Calu3 (cell line): Measurements from ENCODE around the gene GAP43. TPM values are rescaled to one million over a fixed set of nuclear protein-coding genes. Genes with fewer than 3 reads are reported as not detected.

ENCODE experiments used
- BruUV-seq: library from RNA; stranded (reverse); fragments of 400-500 nt; replicated peaks from 2 replicates; lab custom pipeline; 2021; lab: Mats Ljungman, UMichigan
- CTCF ChIA-PET: fragments of 300-600 bp; sonication (Branson Sonifier 250); formaldehyde crosslinking; loops from one replicate; lab custom pipeline; 2022; ENCODE audit warnings: antibody characterized with exemption; lab: Charles Lee
- DNase-seq: peaks from one replicate; pipeline ENCODE4 v3.0.0; 2022
- H3K27ac Mint-ChIP-seq: one replicate; pipeline ENCODE4 v1.8.0; 2022; ENCODE audit warnings: mixed read lengths; ENCODE audit not compliant: unreplicated experiment
- H3K27me3 Mint-ChIP-seq: one replicate; pipeline ENCODE4 v1.8.0; 2022; ENCODE audit warnings: mixed read lengths; ENCODE audit not compliant: unreplicated experiment
- H3K36me3 Mint-ChIP-seq: one replicate; pipeline ENCODE4 v1.8.0; 2022; ENCODE audit warnings: mild to moderate bottlenecking, moderate library complexity, mixed read lengths; ENCODE audit not compliant: insufficient read depth, unreplicated experiment
- H3K4me1 Mint-ChIP-seq: one replicate; pipeline ENCODE4 v1.8.0; 2022; ENCODE audit warnings: mild to moderate bottlenecking, low read depth, mixed read lengths; ENCODE audit not compliant: unreplicated experiment
- H3K4me3 Mint-ChIP-seq: one replicate; pipeline ENCODE4 v1.8.0; 2022; ENCODE audit warnings: mild to moderate bottlenecking, low read depth, moderate library complexity, mixed read lengths; ENCODE audit not compliant: unreplicated experiment
- H3K9me3 Mint-ChIP-seq: one replicate; pipeline ENCODE4 v1.8.0; 2022; ENCODE audit warnings: low read depth, mixed read lengths; ENCODE audit not compliant: unreplicated experiment
- intact Hi-C: fragments of 100-400 bp; cut with micrococcal nuclease; formaldehyde crosslinking; loops from one replicate; pipeline ENCODE4 v1.10.0; 2022; ENCODE audit not compliant: unreplicated experiment
- total RNA-seq: library from RNA; stranded (reverse); gene quantifications from 2 replicates; pipeline ENCODE4 v1.2.3, GENCODE V29; 2022
- TF ChIP-seq, protein P1 (sequence below): fragments of 200-600 bp; IDR thresholded peaks from one replicate; pipeline ENCODE4 v1.8.0; 2022; ENCODE audit warnings: antibody characterized with exemption; ENCODE audit not compliant: unreplicated experiment

The GAP43 gene
- total RNA-seq, 1 experiment from 2014 or later = not detected

GRCh38 chr3:115580566-115580965, 42.7 kb upstream of the GAP43 start:
- Mint-ChIP-seq H3K9me3 (no peaks in the 10 kb centered on the region), H3K4me3 (no peak overlapping the region), H3K36me3 (no peaks in the 10 kb centered on the region), H3K4me1 (no peaks in the 10 kb centered on the region), H3K27ac (no peak overlapping the region), H3K27me3 (peaks cover 62% of the 10 kb centered on the region)
- intact Hi-C loops = no loop called here
- no TSS peak for BruUV-seq
- TF ChIP-seq, protein P1, sequence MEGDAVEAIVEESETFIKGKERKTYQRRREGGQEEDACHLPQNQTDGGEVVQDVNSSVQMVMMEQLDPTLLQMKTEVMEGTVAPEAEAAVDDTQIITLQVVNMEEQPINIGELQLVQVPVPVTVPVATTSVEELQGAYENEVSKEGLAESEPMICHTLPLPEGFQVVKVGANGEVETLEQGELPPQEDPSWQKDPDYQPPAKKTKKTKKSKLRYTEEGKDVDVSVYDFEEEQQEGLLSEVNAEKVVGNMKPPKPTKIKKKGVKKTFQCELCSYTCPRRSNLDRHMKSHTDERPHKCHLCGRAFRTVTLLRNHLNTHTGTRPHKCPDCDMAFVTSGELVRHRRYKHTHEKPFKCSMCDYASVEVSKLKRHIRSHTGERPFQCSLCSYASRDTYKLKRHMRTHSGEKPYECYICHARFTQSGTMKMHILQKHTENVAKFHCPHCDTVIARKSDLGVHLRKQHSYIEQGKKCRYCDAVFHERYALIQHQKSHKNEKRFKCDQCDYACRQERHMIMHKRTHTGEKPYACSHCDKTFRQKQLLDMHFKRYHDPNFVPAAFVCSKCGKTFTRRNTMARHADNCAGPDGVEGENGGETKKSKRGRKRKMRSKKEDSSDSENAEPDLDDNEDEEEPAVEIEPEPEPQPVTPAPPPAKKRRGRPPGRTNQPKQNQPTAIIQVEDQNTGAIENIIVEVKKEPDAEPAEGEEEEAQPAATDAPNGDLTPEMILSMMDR = no peak
- DNase-seq = no peak
- CTCF ChIA-PET = interaction anchor here (0.8 kb wide), 1 partner anchor 9 kb away, joined by 3 read pairs; no protein-coding TSS in a partner anchor

DNA sequence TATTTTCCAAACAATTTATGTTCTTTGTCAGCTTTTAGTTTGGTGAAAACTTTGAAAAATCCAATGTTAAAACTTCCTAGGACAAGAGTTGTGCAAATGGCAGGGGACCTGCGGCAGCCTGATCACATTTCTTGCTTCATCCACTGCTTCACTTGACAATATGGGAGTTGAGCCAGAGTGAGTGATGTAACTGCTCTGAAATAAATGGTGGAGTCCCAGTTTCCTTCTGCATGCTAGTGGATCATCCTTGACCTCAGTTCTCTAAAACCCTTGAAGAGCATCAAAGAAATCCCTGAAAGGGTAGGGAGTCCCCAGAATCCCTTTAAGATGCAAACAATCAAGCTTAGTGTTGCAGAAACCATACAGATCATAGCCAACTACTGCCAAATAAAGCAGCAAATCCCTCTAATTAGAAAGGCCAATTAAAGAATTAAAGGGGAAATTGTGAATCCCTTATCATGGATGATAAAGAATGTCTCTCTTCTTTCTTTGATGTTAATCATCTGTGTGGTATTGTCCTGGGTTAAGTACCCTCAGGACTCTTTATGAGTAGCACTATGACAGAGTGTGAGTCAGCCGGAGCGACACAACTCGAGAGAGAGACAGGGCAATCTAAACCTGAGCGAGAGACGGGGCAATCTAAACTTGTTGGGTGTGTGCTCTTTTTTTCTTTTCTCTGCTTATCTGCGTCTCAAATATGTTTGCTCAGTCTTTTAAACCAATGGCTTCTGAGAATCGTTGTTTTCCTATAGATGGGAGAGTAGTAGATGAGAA, 41.8 kb upstream of the GAP43 start:
- H3K27ac Mint-ChIP-seq = no peak overlapping the region
- no peak overlapping the region for H3K4me3 Mint-ChIP-seq
- intact Hi-C loops = no loop called here
- no peaks in the 10 kb centered on the region for H3K9me3 Mint-ChIP-seq
- no peaks in the 10 kb centered on the region for H3K4me1 Mint-ChIP-seq
- DNase-seq = no peak
- TF ChIP-seq, protein P1 = no peak
- peaks cover 54% of the 10 kb centered on the region for H3K27me3 Mint-ChIP-seq
- H3K36me3 Mint-ChIP-seq = no peaks in the 10 kb centered on the region
- no TSS peak for BruUV-seq
- CTCF ChIA-PET = no interaction called here

DNA sequence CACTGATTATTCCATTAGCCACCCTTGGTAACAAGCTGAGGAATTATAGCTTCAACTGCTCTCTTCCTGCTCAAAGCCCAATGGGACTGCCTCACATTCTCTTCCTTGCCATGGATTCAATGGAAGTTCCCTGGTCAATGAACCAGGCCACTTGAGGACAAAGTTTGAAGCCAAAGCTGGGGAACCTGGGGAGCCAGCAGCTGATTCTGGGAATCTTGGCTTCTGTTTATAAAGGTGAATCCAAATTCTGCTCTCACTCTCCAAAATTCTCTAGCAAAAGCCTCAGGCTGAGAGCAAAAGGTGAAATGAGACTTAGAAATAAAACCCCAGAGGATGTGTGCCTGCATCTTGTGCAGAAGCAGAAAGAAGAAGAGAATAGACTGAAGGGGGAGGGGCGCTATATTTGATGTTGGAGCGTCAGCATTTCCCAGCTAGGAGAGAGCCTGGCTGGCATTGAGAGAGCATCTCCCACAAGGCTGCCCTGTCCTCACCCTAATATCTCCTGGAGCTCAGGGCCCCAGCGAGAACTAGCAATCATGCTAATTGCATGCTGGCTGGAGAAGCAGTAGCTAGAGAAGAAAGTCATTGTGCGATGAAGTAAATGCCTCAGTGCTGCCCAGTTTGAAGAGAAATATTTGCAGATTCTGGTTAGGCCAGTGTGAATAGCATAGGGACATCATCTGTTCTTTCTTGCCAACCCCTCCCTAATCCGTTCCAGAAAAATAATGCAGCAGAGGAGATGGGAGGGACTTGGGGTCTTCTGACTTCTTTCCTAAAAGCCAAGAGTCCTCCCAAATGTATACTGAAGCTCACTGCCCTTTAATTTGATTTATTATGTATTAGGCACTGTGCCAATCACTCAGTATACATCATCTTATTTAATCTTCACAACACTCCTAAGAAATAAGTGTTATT, 34.9 kb upstream of the GAP43 start:
- Mint-ChIP-seq H3K4me3 (no peak overlapping the region), H3K36me3 (no peaks in the 10 kb centered on the region), H3K4me1 (no peaks in the 10 kb centered on the region), H3K9me3 (no peaks in the 10 kb centered on the region), H3K27ac (no peak overlapping the region), H3K27me3 (peaks cover 51% of the 10 kb centered on the region)
- CTCF ChIA-PET = no interaction called here
- no TSS peak for BruUV-seq
- intact Hi-C loops = no loop called here
- no peak for DNase-seq
- TF ChIP-seq, protein P1 = no peak

- Mint-ChIP-seq H3K4me3 (no peak overlapping the region), H3K27me3 (peaks cover 51% of the 10 kb centered on the region), H3K4me1 (no peaks in the 10 kb centered on the region), H3K9me3 (no peaks in the 10 kb centered on the region), H3K36me3 (no peaks in the 10 kb centered on the region), H3K27ac (no peak overlapping the region)
- DNase-seq = no peak
- TF ChIP-seq, protein P1 = no peak
- no TSS peak for BruUV-seq
- CTCF ChIA-PET = interaction anchor here (0.6 to 1.4 kb wide), 2 partner anchors 11 to 951 kb away, joined by 3 read pairs; no protein-coding TSS in a partner anchor
- intact Hi-C loops = no loop called here
These were observed 32.4 kb upstream of the GAP43 start for GRCh38 chr3:115590873-115591272.
